Amniotic epithelial cell (primary cell): ENCODE measurements around the gene GPR15LG.
"Not testable (repeated sequence)": the region's sequence is repeated elsewhere in the genome, so short reads cannot be mapped to it uniquely, and the experiment has no call there.

ENCODE experiments used
- DNase-seq: peaks from one replicate; pipeline ENCODE4 v3.0.0-alpha.2; 2010; ENCODE audit warnings: low read depth

Gene GPR15LG

DNA sequence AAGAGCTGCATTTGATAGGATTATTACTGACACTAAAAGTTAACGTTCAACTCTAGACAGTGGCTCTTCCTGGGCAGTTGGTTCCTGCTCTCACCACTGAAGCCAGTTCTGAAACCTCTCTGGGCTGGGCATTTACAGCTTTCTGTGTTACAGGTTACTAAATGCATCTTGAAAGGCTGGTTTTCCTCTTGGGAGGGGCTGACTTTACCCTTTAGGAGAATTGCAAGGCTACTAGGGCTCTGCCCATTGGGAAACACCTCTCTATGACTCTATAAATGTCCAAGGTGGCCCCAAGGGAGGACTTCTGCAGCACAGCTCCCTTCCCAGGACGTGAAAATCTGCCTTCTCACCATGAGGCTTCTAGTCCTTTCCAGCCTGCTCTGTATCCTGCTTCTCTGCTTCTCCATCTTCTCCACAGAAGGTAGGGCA lies at the start of gene GPR15LG:
TSS of gene GPR15LG (plus strand) at position 301 of the 429 bp plus-strand sequence. CDS start at position 352, 51 bp downstream.
- DNase-seq = no peak

DNA sequence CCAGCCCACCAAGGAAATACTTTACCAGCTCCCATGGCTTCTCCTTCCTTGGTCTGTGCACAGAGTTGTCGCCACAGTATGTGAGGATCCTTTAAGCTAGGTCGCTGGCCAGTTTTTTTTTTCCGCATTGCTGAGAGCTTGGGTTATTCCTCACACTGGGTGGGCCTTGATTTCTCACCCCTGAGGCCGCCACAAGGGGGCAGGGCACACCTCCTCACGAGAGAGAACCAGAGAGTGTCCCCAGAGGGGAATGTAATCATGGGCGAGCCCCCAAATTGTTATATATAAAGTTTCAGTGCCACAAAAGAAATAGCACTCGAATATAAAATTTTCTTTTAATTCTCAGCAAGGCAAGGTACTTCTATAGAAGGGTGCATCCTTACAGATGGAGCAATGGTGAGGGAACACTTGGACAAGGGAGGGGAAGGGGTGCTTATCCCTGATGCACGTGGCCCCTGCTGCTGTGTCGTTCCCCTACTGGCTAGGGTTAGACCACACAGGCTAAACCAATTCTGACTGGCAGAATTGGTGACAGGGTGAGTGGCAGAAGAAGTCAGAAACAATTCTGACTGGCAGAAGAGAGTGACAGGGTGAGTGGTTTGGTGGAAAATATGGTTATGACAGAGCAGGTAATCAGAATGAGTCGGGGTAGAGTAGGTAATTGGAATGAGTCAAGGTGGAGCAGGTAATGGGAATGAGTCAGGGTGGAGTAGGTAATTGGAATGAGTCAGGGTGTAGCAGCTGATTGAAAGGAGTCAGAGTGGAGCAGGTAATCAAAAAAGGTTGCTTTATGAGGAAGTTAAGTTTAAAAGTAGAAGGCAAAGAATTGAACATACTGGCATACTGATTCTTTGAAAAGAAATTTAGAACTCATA lies 47.5 kb upstream of the GPR15LG start:
- DNase-seq = not testable (repeated sequence)

DNA sequence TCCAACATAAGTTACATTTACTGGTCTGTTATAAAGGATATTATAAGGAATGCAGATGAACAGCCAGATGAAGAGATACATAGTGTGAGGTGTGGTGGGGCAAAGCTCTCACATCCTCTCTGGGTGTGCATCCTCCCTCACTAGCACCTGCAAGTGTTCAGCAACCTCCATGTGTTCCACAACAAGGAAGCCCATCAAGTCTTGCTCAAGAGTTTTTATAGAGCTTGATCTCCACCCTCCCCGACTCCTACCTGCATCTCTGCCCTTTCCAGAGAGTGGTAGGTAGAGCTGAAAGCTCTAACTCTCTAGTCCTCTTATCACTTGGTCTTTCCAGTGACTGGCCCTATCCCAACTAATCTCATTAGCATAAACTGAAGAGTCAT lies 46.8 kb upstream of the GPR15LG start:
- no peak for DNase-seq

DNA sequence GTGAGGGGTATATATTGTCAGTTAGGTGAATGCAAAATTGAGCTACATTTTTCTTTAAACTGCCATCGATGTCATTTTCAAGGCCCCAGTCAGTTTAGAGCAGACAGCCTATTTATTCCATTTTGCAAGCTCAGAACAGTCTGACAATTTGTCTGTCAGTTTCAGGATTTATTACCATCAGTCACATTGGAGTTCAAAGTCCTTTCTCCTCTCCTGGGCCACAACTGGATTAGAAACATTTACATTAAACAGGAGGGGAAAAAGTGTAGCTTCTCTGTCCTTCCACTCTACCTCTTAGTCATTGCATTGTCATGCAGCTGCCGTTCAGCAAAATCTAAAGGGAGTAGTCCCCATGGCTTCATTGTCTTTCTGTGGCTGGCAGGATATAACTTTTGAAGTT lies 37.8 kb upstream of the GPR15LG start:
- DNase-seq = no peak

GRCh38 chr10:84137811-84138210 lies 35.8 kb upstream of the GPR15LG start:
- no peak for DNase-seq

- peak; percentile 89 for DNase-seq
Measured at GRCh38 chr10:84138478-84139125, 35.0 kb upstream of the GPR15LG start.

DNA sequence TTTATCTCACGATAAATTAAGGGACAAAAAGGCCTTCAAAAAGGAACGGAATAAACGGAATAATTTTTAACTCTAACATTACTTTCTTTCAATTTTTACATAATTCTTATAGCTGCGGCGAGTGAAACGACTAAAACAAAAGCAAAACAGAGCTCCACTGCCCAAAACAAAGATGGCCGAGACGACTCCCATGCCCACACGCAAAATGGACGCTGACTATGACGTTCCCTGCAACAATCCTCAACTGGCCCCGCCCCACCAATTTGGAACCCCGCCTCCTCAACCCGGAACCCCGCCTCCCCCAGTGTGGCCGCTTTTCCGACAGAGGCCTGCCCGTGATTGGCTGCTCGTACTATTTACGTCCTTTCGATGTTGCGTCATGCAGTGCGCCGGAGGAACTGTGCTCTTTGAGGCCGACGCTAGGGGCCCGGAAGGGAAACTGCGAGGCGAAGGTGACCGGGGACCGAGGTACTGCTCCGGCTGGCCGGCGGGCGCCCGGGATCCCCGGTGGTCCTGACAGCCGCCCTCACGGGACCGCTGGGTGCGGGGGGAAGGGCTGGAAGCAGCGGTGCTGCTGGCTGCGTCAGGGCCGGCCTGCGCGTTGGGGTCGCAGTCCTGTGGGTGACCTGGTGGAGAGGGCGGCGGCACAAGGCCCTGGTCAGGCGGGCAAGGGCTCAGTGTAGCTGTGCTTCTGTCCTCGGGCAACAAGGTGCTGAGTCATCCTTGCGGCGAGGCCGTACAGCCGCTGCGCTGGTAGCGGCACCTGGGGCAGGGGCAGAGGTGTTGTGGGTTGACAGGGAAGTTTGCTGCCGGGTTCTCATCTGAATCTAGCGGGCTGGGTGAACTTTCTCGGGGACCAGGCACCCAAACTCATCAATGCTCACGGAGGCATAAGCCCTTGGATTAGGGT lies 34.2 kb upstream of the GPR15LG start, which contains the start of gene GHITM:
TSS of gene GHITM (plus strand) at position 384 of the 910 bp plus-strand sequence. CDS start 1,992 bp downstream, outside the sequence.
- peak; percentile 98 for DNase-seq

DNA sequence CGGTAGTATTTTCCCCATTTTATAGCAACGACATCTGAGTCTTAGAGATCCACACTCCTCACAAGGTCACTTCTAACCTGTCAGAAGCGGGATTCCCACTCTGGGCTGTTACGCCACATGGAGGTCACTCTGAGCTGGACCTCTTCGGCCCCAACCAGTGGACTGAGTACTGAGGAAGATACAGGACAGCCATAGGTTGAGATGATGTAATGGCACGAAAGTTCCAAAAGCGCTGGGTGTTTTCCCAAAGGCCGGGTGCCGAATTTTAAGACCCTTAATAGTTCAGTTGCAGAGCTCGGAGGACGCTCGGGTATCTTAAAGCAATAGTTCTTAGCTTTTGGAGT lies 33.6 kb upstream of the GPR15LG start:
- peak; percentile 35 for DNase-seq

GRCh38 chr10:84147347-84147746 lies 26.3 kb upstream of the GPR15LG start:
- DNase-seq = no peak

DNA sequence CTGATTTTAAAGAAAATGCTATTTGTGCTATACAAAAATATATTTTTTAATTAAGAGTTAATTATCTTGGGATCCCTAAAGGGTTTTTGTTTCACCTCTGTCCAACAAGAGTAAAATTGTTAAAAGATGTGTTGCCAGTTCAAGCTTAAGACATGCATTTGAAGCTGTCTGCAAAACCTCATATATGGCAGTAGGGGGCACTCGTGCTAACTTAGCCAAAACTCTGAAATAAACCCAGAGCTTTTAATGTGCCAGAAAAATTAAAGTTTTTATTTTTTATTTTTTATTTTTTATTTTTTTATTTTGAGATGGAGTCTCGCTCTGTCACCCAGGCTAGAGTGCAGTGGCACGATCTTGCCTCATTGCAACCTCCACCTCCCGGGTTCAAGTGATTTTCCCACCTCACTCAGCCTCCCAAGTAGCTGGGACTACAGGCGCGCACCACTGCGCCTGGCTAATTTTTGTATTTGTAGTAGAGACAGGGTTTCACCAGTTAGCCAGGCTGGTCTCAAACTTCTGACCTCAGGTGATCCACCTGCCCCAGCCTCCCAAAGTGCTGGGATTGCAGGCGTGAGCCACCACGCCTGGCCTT lies 25.5 kb upstream of the GPR15LG start:
- peak; percentile 49 for DNase-seq

- no peak for DNase-seq
Measured at GRCh38 chr10:84149854-84150253, 23.7 kb upstream of the GPR15LG start.

DNA sequence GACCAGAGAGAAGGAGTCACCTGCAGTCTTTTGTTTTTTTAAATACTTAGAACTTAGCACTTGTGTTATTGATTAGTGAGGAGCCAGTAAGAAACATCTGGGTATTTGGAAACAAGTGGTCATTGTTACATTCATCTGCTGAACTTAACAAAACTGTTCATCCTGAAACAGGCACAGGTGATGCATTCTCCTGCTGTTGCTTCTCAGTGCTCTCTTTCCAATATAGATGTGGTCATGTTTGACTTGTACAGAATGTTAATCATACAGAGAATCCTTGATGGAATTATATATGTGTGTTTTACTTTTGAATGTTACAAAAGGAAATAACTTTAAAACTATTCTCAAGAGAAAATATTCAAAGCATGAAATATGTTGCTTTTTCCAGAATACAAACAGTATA lies 20.8 kb upstream of the GPR15LG start:
- no peak for DNase-seq

DNA sequence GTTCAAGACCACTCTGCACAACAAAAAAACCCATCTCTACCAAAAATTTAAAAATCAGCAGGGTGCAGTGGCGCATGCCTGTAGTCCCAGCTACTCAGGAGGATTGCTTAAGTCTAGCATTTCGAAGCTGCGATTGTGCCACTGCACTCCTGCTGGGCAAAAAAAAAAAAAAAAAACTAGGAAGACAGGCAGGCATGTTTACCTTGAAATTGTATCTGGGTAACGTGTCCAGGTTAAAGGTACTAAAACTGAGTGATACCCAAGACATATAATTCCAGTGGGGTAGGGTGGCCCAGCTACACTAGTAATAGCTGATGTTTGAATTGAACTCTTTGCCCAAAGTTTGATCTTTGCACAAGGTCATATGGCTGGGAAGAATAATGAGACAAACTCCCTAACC lies 18.1 kb upstream of the GPR15LG start:
- no peak for DNase-seq

- no peak for DNase-seq
Measured at GRCh38 chr10:84156009-84156408, 17.6 kb upstream of the GPR15LG start.

DNA sequence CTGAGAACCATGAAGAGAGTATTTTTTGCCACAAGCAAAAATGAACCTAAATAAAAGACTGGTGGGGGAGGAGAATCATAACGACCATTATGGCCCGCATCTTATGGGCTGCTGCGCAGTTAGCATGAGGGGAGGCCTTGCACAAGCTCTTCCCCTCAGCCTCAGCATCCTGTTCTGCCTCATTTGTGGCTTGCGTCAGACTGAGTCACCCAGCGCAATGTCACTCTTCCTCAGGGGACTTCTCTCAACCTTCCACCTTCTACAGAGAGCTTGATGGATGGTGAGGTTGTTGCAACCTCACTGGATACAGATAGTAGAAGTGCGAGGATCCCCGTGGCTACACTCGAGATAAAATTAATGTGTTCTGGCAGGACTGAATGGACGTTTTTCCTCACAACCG lies 16.8 kb upstream of the GPR15LG start:
- peak; percentile 43 for DNase-seq

DNA sequence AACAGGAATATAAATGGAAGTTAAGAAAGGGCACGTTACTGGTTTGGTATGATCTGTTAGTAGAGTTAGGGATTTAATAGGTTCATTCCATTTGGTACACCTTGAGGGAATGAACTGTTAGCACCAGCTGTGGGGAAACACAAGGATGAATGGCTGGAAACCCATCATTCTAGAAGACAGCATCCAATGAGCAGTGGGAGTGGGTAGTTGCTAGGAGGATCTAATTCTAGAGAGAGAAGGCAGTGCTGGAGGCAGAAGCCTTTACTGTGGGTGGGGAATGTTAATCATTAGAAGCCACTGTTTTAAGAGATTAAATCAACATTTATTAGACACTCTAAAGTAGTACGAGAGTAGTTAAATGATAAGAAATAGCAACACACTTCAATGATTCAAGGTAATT lies 15.5 kb upstream of the GPR15LG start:
- DNase-seq = no peak

GRCh38 chr10:84158550-84158949 lies 15.1 kb upstream of the GPR15LG start:
- no peak for DNase-seq

DNA sequence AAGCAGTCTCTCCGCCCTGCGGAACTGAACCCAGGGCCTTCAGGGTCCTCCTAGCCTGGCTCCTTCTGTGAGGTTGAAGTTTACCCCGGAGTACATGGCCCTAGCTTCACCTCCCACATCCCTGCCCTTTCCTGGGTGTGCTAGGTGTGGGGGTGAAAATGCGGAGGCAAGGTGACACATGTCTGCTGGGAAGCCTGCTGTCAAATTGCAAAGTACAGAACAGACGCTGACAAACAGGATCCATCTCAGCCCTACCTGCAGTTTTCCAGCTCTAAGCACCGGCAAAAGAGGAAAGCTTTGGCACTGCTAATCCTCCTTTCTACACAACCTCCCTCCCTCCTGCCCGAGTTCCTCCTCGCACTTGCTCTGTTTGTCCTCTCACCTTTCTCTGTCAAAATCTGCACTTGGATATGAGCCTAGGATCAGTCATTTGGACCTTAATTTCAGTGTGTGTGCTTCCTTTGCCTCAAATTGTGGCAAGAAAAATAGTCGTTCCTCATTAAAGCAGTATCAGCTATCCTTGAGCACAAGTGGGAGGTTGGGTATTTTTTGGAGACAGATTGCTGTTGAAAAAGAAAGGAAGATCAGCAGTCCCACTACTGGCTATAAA lies 14.4 kb upstream of the GPR15LG start:
- no peak for DNase-seq

- DNase-seq = no peak
Measured at GRCh38 chr10:84160663-84161362, 12.8 kb upstream of the GPR15LG start.

DNA sequence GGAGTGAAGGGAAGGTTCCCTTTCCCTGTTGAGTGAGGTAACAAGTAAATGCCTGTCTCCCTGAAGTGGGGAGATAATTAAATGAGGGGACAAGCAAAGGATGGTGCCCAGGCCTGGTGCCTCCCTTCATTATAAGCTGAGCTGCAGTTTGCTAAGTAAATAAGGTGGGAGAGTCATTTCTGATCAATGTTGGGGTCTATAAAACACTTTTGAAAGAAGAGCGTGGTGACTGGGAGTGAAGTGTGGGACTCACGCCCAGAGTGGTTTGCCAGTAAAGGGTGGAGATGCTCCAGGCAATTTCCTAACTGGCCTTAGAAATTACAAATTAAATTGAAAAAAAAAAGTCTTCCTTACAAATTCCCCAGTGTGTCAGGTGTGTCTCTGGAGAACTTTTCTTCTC lies 9.6 kb upstream of the GPR15LG start:
- no peak for DNase-seq

GRCh38 chr10:84164442-84164841 lies 9.2 kb upstream of the GPR15LG start:
- DNase-seq = no peak
